ENCODE measurements around the gene BANF2. TPM values are rescaled to one million over a fixed set of nuclear protein-coding genes. Genes with fewer than 3 reads are reported as not detected.

Gene BANF2
- total and polyA plus RNA-seq, 10 of the 15 experiments (the other 5 are each of a cell fraction or from before 2014, with no cell fraction given) = not detected

- TF ChIP-seq PRDM15 (CRISPR knock-in tag; IDR thresholded peaks at IDR 0.05) (no peak), TAF1 (IDR thresholded peaks at IDR 0.05; ENCODE audit: borderline replicate concordance, low read depth, low read length) (no peak)
Observed at GRCh38 chr20:17720755-17721154, 21.0 kb downstream of the BANF2 start (continued).

GRCh38 chr20:17721802-17722486 lies 22.2 kb downstream of the BANF2 start:
- DNase-seq (ENCODE audit: low read depth, low spot score) = no peak
- BruUV-seq (replicated peaks) = no TSS peak
- in situ Hi-C loops (cut with MboI) (no loop called here), intact Hi-C loops (cut with micrococcal nuclease; ENCODE audit: unreplicated experiment) (no loop called here)
- Histone ChIP-seq H3K4me1 (ENCODE audit: control insufficient read depth, insufficient read depth, low read length) (no peaks in the 10 kb centered on the region), H3K4me2 (ENCODE audit: control insufficient read depth, insufficient read depth) (no peak overlapping the region), H3K36me3 (ENCODE audit: control insufficient read depth in 2 of 2, insufficient read depth in 2 of 2, low read length in 1 of 2) (no peaks in the 10 kb centered on the region), H3K27me3 (replicated peaks in 1 of 2; ENCODE audit: control insufficient read depth in 2 of 2, insufficient read depth in 2 of 2, low read length in 1 of 2) (no peaks in the 10 kb centered on the region; a peak in 3 of 4 replicates), H3K27ac (ENCODE audit: control insufficient read depth, insufficient read depth) (no peak overlapping the region), H4K20me1 (ENCODE audit: control insufficient read depth, insufficient read depth) (no peaks in the 10 kb centered on the region), H3K9me3 (replicated peaks; ENCODE audit: control insufficient read depth, insufficient read depth, low read length) (no peaks in the 10 kb centered on the region), H2AFZ (ENCODE audit: control insufficient read depth, low read depth, low read length) (no peak overlapping the region), H3K9ac (ENCODE audit: control insufficient read depth, insufficient read depth, low read length) (no peak overlapping the region), H3K4me3 (no peak overlapping the region), H3K79me2 (ENCODE audit: control insufficient read depth, insufficient read depth, low read length) (no peaks in the 10 kb centered on the region)
- RAD21 ChIA-PET (ENCODE audit: unreplicated experiment) = no interaction called here
- 27% methylated on average over 6 of the region's 6 CpGs for WGBS (ENCODE audit: insufficient coverage, insufficient replicate concordance, low lambda C conversion rate, missing lambda C conversion rate)
- SMC1A ChIA-PET (ENCODE audit: uncharacterized antibody, unreplicated experiment) = no interaction called here
- FAIRE-seq = no peak
- POLR2A ChIA-PET = no interaction called here
- CTCF ChIA-PET = interaction anchor here (1.0 kb wide), 1 partner anchor 39 kb away, joined by 3 read pairs; the partner anchor contains the start of gene RRBP1
- ATAC-seq = peak; percentile 19; the same call in 1 of the 3 replicates
- TF ChIP-seq CREB1 (IDR thresholded peaks at IDR 0.05; ENCODE audit: low read depth) (no peak), ZNF384 (IDR thresholded peaks at IDR 0.05; ENCODE audit: borderline replicate concordance, low read depth, low read length) (no peak), RB1 (IDR thresholded peaks at IDR 0.05; ENCODE audit: borderline replicate concordance) (no peak), RELA (IDR thresholded peaks at IDR 0.05; ENCODE audit: borderline replicate concordance, partially characterized antibody) (no peak), HDGF (IDR thresholded peaks at IDR 0.05) (no peak), TCF12 (IDR thresholded peaks at IDR 0.05; ENCODE audit: low read depth, low read length) (no peak), PBX3 (IDR thresholded peaks at IDR 0.05; ENCODE audit: insufficient replicate concordance, low read depth, low read length) (no peak), NFXL1 (IDR thresholded peaks at IDR 0.05; ENCODE audit: borderline replicate concordance) (no peak), ZZZ3 (IDR thresholded peaks at IDR 0.05; ENCODE audit: control insufficient read depth, insufficient read length, low read depth) (no peak), GABPA (IDR thresholded peaks at IDR 0.05; ENCODE audit: low read depth) (no peak), RELB (IDR thresholded peaks at IDR 0.05; ENCODE audit: low read depth) (no peak), NRF1 (conservative IDR thresholded peaks at IDR 0.05; ENCODE audit: low read depth, low read length) (no peak), ETV6 (conservative IDR thresholded peaks at IDR 0.05 in 1 of 2, IDR thresholded peaks at IDR 0.05 in 1 of 2; ENCODE audit: borderline replicate concordance in 1 of 2, low read depth in 1 of 2) (no peak)
